OCI-LY7 (cell line): Measurements from ENCODE around the gene ACADSB.

Source experiments
- CTCF ChIP-seq: fragments of 200-600 bp; sonication (generic); conservative IDR thresholded peaks from 2 replicates; pipeline ENCODE4 v1.5.1; 2014; ENCODE audit warnings: mild to moderate bottlenecking, antibody characterized with exemption, low read length, moderate library complexity, mixed read lengths
- EZH2phosphoT487 ChIP-seq: fragments of 200-600 bp; sonication (generic); IDR thresholded peaks from 2 replicates; pipeline ENCODE4 v1.6.1; 2018; ENCODE audit warnings: low read depth, borderline replicate concordance, mild to moderate bottlenecking, mixed run types, antibody characterized with exemption, low read length, moderate library complexity, mixed read lengths

DNA sequence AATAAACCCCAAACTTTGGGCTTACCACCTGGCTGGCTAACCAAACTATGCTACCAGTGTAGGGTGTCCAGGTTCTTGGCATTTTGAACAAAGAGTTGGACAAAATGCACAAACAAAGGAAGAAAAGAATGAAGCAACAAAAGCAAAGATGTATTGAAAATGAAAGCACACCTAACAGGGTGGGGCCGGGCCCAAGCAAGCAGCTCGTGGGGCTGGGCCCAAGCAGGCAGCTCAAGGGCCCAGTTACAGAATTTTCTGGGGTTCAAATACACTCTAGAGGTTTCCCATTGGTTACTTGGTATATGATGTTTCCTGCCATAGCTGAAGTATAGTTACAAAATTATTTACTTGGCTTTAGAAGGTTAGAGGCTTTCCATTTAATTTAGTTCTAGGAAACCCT is 15.7 kb downstream of the ACADSB start:
- no peak for TF ChIP-seq CTCF
- no peak for TF ChIP-seq EZH2phosphoT487
